Activated CD4-positive, alpha-beta T cell treated with anti-CD3 and anti-CD28 coated beads, Interleukin-2, amount 10 ng/mL, durations not matched to agents 24 days and 14 days (primary cell): ENCODE results near the gene OCEL1. TPM values are rescaled to one million over a fixed set of nuclear protein-coding genes. Genes with fewer than 3 reads are reported as not detected.

Source experiments
- DNase-seq: peaks from one replicate; pipeline ENCODE4 v3.0.0; 2022
- H3K27ac Mint-ChIP-seq: one replicate; pipeline ENCODE4 v1.8.0; 2022; ENCODE audit warnings: mild to moderate bottlenecking, mixed read lengths
- H3K27me3 Mint-ChIP-seq: one replicate; pipeline ENCODE4 v1.8.0; 2022; ENCODE audit warnings: mixed read lengths
- H3K36me3 Mint-ChIP-seq: one replicate; pipeline ENCODE4 v1.8.0; 2022; ENCODE audit warnings: low read depth, mild to moderate bottlenecking, mixed read lengths
- H3K4me1 Mint-ChIP-seq: one replicate; pipeline ENCODE4 v1.8.0; 2021; ENCODE audit warnings: mixed read lengths
- H3K4me3 Mint-ChIP-seq: one replicate; pipeline ENCODE4 v1.8.0; 2022; ENCODE audit warnings: mild to moderate bottlenecking, moderate library complexity, mixed read lengths
- H3K9me3 Mint-ChIP-seq: one replicate; pipeline ENCODE4 v1.8.0; 2021; ENCODE audit warnings: mixed read lengths
- intact Hi-C: fragments of 100-400 bp; cut with micrococcal nuclease; formaldehyde crosslinking; loops from one replicate; pipeline ENCODE4 v1.15.1; 2023
- total RNA-seq: library from RNA; stranded (reverse); gene quantifications from 2 replicates; pipeline ENCODE4 v1.2.3, GENCODE V29; 2022

Gene OCEL1
- total RNA-seq, 1 donor from 2014 or later = 17.8 TPM

GRCh38 chr19:17275441-17276175 lies 49.6 kb downstream of the OCEL1 start:
- Mint-ChIP-seq H3K27ac (no peak overlapping the region), H3K27me3 (no peaks in the 10 kb centered on the region)

More at GRCh38 chr19:17275441-17276175, 49.6 kb downstream of the OCEL1 start:
- peaks cover 32% of the 10 kb centered on the region for H3K36me3 Mint-ChIP-seq
- no peak overlapping the region for H3K4me3 Mint-ChIP-seq
- no peak for DNase-seq
- H3K9me3 Mint-ChIP-seq = no peaks in the 10 kb centered on the region
- intact Hi-C loops = no loop called here
- H3K4me1 Mint-ChIP-seq = no peaks in the 10 kb centered on the region

Other genes with a start within 250 kb of the OCEL1 start
- 0.28 and 0.33 TPM in 2 replicates for gene CPAMD8, start 199.4 kb upstream of the OCEL1 start, total RNA-seq
- 32.5 and 35.0 TPM in 2 replicates for gene HAUS8, start 150.8 kb upstream of the OCEL1 start, total RNA-seq
- gene MYO9B, start 150.4 kb upstream of the OCEL1 start, total RNA-seq = 120 TPM in 2 replicates
- 29.8 and 31.3 TPM in 2 replicates for gene USE1, start 10.9 kb upstream of the OCEL1 start, total RNA-seq
- 15.0 and 16.5 TPM in 2 replicates for gene NR2F6, start 19.7 kb downstream of the OCEL1 start, total RNA-seq
- 0.30 and 0.38 TPM in 2 replicates for gene USHBP1, start 38.5 kb downstream of the OCEL1 start, total RNA-seq
- 127 TPM in 2 replicates for gene BABAM1, start 41.2 kb downstream of the OCEL1 start, total RNA-seq
- gene ANKLE1, start 55.7 kb downstream of the OCEL1 start, total RNA-seq = 17.3 and 17.9 TPM in 2 replicates
- 5.6 and 6.5 TPM in 2 replicates for gene ABHD8, start 77.2 kb downstream of the OCEL1 start, total RNA-seq
- 101 and 103 TPM in 2 replicates for gene MRPL34, start 79.6 kb downstream of the OCEL1 start, total RNA-seq
- gene DDA1, start 83.3 kb downstream of the OCEL1 start, total RNA-seq = 37.9 and 38.2 TPM in 2 replicates
- 6.6 and 7.1 TPM in 2 replicates for gene ANO8, start 108.6 kb downstream of the OCEL1 start, total RNA-seq
- 69.9 and 70.3 TPM in 2 replicates for gene GTPBP3, start 111.3 kb downstream of the OCEL1 start, total RNA-seq
- gene PLVAP, start 151.1 kb downstream of the OCEL1 start, total RNA-seq = not detected in 2 replicates
- 2.6 and 3.1 TPM in 2 replicates for gene CCDC194, start 168.0 kb downstream of the OCEL1 start, total RNA-seq
- 151 and 153 TPM in 2 replicates for gene BST2, start 179.4 kb downstream of the OCEL1 start, total RNA-seq
- gene MVB12A, start 193.8 kb downstream of the OCEL1 start, total RNA-seq = 40.3 and 45.8 TPM in 2 replicates
- not detected in 2 replicates for gene TMEM221, start 222.4 kb downstream of the OCEL1 start, total RNA-seq
- not detected in 2 replicates for gene NXNL1, start 234.7 kb downstream of the OCEL1 start, total RNA-seq
- 1.8 and 2.5 TPM in 2 replicates for gene SLC27A1, start 244.3 kb downstream of the OCEL1 start, total RNA-seq